Choroid plexus epithelial cell (primary cell): ENCODE measurements around the gene SMIM12.
A peak's percentile ranks its signal among the peaks of the same experiment; 100 is the strongest.

ENCODE experiments used
- DNase-seq: peaks from one replicate; pipeline ENCODE4 v3.0.0-alpha.2; 2010; ENCODE audit warnings: low read depth
- H3K4me3 ChIP-seq: 2 replicates; pipeline ENCODE4 v1.5.1; 2011; ENCODE audit warnings: low read depth, mild to moderate bottlenecking, control low read depth, low read length, moderate library complexity
- TF ChIP-seq, protein P1 (sequence below): conservative IDR thresholded peaks from 2 replicates; pipeline ENCODE4 v1.5.1; 2011; ENCODE audit warnings: low read depth, mild to moderate bottlenecking, control low read depth, inconsistent platforms, low read length, moderate library complexity

Gene SMIM12

DNA sequence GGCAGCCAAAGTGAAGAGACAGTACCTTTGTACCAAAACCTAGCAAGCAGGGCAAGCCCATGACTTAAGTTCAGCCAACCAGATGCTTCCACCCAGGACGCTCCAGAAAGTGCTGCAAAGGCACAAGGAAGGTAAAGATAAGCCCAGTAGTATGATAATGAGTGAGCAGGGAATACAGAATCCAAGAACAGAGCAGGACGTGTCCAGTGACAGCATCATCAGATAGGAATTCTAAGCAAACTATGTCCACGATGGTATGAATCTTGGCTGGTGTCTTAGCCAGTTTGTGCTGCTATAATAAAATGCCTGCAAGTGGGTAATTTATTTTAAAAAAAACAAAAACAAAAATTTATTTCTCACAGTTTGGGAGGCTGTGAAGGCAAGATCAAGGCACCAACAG, 53.2 kb downstream of the SMIM12 start:
- DNase-seq: peak; percentile 22
- TF ChIP-seq, protein P1, sequence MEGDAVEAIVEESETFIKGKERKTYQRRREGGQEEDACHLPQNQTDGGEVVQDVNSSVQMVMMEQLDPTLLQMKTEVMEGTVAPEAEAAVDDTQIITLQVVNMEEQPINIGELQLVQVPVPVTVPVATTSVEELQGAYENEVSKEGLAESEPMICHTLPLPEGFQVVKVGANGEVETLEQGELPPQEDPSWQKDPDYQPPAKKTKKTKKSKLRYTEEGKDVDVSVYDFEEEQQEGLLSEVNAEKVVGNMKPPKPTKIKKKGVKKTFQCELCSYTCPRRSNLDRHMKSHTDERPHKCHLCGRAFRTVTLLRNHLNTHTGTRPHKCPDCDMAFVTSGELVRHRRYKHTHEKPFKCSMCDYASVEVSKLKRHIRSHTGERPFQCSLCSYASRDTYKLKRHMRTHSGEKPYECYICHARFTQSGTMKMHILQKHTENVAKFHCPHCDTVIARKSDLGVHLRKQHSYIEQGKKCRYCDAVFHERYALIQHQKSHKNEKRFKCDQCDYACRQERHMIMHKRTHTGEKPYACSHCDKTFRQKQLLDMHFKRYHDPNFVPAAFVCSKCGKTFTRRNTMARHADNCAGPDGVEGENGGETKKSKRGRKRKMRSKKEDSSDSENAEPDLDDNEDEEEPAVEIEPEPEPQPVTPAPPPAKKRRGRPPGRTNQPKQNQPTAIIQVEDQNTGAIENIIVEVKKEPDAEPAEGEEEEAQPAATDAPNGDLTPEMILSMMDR: no peak
- no peak overlapping the region for H3K4me3 ChIP-seq

DNA sequence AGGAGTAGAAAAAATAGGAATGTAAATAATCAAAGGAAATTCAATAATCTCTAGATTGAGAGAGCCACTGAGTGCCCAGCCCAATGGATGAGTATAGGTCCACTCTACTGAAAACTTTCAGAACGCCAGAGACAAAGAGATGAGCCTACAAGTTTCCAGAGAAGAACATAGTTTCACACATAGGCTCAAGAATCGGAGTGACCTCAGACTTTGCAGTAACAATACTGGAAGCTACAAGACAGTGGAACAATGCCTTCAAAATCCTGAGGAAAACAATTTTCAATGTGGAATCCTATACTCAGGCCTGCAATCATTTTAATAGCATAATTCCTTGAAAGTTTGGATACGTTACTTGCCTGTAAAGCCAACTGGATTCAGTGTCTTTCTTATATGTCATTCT, 55.8 kb downstream of the SMIM12 start:
- no peak for DNase-seq
- H3K4me3 ChIP-seq: no peak overlapping the region

More for the DNA sequence above, 55.8 kb downstream of the SMIM12 start:
- TF ChIP-seq, protein P1: no peak
